Activated T-cell treated with anti-CD3 and anti-CD28 coated beads for 1 hour (primary cell): Measurements from ENCODE around the gene MYOCD.

Experiments used
- DNase-seq: peaks from one replicate; pipeline ENCODE4 v3.0.0-alpha.2; 2020; ENCODE audit warnings: low read depth

MYOCD gene

DNA sequence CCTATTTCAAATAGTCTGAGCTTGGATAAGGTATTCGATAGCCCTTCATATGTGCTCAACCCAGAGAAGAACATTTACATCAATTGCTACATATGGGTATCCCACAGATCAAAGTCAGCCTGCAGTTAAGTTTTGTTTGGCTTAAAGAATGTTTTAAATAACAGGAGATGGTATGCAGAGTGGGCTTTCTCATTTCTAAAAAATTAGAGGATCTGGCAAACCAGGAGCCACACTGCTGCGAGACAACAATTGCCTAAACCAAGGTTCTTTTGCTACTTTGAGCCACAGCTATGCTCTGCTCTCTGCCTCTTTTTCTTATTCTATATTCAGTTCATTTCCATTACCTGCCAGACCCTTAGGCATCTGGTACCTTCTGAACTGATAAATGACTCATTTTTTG lies 93.4 kb downstream of the MYOCD start:
- no peak for DNase-seq

DNA sequence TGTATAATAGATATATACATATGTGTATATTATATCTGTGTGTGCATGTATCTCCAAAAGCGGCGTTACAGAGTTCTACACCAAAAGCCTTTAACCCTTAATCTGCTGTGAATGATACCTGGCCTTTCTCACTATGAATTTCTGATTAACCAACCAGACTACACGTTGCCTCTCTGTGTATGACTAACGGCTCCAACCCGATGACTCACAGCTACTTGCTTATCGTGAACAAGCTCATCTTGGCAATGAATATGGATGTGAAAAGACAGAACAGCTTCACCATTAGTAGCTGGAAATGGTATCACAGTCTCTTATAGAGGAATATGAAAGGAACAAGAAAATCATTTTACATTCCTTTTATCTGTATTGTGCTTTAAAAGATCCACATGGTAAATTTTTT lies 99.9 kb downstream of the MYOCD start:
- DNase-seq: no peak

DNA sequence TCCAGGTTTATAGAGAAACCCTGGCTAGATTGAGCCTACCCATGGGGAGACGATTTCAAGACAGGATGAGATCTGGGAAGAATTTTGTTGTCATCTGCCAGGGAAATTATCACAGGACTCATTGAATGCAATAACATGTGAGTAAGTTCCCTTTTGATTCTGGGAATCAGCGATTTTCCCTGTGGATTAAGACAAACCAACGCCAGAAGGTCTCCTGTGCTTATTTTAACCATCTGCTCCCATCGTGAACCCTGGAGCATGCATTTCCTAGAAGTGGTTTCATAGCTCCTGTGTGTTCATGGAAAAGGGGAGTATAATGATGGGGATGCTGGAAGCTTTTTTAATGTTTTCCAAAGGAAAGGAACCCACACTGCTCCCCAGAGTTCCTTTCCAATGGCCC lies 102.6 kb downstream of the MYOCD start:
- DNase-seq: no peak

DNA sequence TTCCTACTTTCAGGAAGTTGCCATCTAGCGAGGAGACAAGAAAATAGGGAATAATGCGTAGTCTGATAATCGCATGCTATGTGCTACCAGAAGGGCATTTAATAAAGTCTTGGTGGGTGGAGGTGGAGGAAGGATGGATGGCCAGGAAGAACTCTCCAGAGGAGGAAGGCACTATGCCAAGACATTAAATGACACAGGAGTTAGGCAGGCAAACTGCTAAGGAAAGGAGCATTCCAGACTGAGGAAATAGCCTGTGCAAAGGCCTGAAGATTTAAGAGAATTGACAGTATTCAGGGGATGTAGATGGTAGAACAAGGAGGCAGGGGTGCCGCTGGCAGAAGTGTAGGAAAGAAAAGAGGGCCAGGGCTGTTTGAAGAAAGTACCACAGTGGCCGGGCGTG lies 104.3 kb downstream of the MYOCD start:
- no peak for DNase-seq

DNA sequence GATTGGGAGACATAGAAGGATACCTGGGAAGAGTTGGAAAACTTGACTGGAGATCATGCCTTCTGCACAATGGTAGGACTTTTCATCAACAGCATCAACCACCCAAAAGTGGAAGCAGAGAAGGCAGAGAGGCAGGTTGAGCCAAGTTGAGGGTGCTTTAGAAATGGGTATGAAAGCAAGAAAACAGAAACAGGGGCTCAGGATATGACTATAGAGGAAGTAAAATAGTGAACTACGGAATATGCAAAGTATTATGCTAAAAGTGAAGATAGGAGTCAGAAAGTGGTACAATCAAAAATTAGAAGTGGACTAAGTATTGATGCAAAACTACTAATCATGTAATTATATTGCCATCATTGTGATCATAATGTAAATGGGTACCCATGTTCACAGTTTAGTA lies 107.5 kb downstream of the MYOCD start:
- no peak for DNase-seq

DNA sequence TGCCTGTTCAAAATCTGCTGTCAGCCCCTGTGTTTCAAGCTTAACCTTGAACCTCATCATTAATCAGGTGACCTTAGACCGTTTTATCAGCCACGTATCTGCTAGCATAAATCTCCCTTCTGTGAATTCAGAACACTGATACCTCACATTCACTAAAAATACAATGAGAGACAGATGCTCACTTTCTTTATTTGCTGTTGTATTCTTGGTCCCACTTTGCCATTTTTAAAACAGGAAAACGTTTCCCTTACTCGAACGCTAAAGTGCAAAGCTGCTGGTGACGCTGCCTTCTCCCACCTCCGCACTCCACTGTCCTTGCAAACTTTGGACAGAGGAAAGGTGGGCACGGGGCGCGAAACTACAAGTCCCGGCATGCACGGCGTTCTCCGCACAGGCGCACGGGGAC lies 123.4 kb downstream of the MYOCD start:
- no peak for DNase-seq

DNA sequence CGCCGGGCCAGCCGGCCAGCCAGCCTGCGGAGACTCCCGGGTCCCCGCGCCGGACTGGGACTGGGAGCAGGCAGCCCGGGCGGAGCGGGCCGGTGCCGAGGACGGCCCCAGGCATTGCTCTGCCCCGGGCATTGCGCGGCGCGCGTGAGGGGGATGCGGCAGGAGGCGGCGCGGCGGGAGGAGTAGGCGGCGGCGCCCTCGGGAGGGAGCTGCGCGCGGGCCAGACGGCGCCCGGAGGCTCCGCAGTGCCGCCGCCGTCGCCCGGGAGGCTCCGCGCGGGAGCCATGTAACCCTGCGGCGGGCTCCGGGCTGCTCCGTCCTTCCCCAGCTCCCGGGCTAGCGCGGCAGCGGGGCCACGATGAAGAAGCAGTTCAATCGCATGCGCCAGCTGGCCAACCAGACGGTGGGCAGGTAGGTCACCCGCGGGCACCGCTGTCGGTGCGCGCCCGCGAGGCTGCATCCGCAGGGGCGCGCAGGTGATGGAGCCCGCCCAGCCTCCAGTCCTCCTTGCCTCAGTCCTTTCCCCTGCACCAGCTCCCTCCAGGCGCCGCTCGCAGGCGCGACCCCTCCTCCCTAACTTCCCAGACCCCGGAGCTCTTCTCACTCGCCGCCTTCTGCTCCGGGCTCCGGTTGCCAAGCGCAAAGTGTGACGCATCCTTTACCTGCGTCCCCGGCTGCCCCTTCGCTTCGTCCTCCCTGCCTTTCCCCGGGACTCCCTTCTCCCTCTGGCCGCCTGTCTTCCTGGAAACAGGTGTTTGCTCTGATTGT lies 124.0 kb downstream of the MYOCD start, which contains the start of gene ARHGAP44:
Gene ARHGAP44, plus strand, starts transcription at position 18 of the 768 bp plus-strand sequence. Its CDS starts 341 bp downstream, at position 359.
- DNase-seq: no peak

DNA sequence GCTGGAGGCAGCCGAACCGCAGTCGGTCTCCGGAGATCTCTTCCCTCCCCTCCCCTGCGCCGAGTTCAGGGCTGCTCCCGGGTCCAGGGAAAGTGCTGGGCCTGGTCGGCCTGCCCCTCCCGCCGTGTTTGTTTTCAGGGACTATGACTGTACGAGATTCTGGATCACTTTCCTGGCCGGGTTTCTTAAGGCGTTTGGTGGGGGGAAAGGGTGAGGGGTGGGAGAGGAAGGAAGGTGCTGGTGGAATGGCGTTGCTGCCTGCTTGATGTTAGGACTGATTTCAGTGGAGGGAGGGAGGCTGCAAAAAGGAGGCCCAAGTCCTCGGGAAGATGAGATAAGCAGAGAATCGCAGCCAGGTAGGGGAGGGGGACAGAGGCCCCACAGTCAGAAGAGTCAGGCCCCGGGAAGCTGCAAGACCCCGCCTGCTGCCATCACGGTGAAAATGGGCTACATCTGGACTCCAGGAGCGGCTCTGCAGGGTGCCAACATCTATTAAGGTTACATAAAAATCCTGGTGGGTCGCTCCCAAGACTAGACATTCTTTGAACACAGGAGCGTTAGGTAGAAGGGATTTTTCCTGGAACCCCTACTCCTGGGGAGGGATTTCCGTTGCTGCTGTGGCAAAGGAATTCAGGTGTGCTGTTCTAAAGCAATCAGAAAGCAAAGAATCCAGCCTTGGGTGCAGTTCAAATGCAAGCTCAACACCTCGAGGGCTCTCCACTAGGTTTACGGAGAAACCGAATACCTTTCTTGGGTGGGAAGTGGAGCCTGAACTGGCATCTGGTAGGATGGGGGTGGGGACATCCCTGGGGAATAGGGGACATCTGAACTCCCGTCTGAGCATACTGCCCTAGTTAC lies 124.8 kb downstream of the MYOCD start:
- DNase-seq: no peak

DNA sequence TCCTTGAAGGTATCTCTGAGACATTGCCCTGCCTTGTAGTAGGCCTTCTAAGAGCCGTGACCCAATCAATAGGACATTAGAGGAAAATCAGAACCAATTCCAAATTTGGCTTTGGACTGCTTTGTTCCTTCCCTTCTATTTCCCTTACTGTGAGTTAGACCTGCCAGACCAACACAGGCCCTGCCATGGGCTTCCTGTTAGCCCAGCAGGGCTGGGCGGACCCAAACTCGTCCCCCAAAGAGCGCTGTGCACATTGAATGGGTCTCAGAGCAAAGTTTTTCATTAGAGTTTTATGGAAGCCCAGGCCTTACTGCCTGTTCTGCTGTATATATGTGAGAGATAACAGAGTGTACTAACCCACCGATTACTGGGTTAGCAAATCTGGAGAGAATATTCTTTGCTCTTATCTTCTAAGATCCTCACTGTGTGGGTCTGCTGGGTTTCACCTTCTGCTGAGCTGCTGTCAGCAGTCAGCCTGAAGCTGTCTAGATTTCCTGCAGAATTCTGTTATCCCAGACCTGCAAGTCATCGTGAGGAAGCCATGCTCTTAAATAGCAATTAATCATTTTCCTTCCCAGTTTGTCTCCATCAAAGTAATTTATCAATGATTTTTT lies 129.3 kb downstream of the MYOCD start:
- DNase-seq: no peak

DNA sequence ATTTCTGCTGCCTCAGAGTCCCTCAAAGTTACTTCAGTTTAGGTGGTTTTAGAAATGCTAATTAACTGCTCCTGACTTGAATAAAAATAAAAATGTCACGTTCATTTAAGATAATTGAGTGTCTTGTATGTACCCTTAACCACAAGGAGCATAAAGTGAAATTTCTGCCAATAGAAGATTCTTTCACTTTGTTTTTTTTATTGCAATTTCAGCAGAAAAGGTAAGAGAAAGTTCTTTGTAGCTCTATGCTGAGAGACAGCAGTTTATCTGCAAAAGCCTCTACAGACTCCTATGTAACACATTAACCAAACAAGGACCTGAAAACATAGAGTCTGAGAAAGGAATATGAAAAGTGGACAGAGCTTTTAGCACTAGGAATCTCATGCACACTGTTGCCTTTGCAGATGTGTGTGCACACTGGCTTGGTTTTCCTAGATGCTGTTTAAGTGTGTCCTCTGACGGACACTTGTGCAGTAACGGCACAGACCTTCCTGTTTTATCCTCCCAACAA lies 135.2 kb downstream of the MYOCD start:
- DNase-seq: no peak

DNA sequence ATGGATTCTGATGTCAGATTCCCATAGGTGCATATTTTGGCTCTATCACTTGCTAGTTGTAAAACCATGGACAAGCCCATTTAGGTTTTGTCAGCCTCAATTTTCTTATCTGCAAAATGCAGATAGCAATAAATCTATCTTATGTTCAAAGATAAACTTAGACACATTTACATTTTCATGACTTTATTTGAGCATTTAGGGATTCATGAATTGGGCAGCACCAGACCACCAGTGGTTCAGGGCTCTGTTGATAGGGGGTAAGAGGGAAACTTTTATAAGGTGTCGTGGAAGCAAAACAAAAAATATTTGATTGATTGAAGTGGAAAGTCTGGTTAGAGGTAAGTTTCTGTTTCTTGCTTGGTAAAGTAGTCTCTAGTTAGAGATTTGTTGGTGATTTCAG lies 140.9 kb downstream of the MYOCD start:
- no peak for DNase-seq

DNA sequence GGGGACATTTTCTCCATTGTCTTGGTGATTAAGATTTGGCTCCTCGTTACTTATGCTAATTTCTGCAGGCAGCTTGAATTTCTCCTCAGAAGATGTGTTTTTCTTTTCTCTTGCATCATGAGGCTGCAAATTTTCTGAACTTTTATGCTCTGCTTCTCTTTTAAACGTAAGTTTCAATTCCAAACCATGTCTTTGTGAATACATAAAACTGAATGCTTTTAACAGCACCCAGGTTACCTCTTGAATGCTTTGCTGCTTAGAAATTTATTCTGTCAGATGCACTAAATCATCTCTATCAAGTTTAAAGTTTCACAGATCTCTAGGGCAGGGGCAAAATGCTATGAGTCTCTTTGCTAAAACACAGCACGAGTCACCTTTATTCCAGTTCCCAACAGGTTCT lies 143.0 kb downstream of the MYOCD start:
- DNase-seq: no peak

DNA sequence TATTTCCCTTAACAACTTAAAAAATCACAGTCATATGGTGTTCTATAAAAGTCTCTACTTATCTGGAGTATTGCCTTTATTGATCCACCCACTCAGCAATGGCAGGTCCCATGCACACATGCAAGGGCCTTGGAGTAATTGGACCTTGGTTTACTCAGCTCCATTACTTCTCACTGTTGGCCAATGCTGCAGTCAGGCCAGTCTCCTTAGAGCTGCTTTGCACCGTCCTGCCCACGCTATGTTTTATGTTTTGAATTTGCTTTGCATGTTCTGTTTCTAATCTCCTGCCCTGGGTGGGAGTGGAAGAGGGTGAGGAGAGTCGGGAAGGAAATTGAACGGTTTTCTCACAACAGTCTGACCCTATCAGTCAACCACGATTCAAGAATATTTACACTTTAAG lies 147.2 kb downstream of the MYOCD start:
- no peak for DNase-seq

DNA sequence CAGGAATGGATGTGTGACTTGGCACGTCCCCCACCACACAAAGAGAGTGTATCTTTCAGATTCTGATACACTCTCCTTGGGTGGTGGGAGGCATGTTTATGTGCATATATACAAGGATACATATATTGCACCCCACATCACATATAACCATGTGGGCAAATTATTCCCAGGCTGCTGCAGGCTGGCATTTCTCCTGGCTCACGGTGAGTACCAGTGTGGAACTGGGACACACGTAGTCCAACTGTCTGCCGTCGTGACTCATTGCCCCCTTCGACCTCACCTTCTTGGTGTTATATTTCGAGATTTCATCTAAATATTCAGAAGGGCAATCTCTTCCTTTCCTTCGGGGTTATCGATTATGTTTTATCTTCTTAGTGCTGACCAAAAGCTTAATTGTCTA lies 148.0 kb downstream of the MYOCD start:
- DNase-seq: no peak

DNA sequence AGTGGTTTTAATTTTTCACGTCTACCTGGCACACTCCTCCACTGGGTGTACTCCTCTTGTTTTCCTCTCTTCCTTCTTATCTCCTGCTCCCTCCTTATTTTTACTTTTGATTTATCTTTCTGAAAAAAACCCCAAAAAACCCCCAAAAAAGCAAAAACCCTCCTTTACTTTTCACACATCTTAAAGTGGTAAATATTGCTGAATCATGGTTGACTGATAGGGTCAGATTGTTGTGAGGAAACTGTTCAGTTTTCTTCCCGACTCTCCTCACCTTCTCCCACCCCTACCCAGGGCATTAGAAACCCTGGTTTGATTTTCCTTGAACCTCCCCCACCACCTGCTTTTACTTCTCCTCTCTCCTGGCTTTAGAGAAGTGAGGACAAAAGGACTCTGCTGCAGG lies 149.0 kb downstream of the MYOCD start:
- DNase-seq: no peak

DNA sequence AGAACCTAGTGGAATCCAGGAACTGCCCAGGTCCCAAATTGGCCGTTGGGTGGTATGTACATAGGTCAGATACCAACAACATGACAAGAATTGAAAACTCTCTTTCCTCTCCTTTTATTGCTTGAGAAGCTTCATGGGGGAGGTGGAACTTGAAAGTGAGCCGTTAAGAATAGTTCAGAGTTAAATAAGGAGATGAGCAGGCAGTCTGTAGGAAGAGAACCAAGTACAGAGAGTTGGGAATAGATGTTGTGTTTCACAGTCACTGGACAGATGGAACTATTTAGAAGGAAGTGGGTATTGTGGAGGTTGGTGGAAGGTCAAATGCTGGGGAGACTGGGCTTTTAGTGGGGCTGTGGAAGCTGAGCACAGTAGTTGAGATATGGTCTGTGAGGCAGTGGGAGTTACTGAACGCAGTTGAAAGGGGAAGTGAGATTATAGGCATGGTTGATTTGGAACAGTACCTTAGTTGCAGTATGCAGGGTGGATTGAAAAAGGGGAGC lies 150.0 kb downstream of the MYOCD start:
- DNase-seq: no peak
